B cell (primary cell): ENCODE results near the gene DNPH1. TPM values are rescaled to one million over a fixed set of nuclear protein-coding genes. Genes with fewer than 3 reads are reported as not detected.

Experiments
- ATAC-seq: fragments of 200-7000 bp; cut with Tn5 transposase; one replicate; pipeline ENCODE4 v1.10.0; 2021; ENCODE audit warnings: low read depth, mild to moderate bottlenecking, moderate number of reproducible peaks, moderate library complexity
- CTCF ChIA-PET: fragments of 350-600 bp; sonication (Branson Sonifier 250); formaldehyde crosslinking; loops from one replicate; lab custom pipeline; 2021; ENCODE audit warnings: antibody characterized with exemption, inconsistent platforms; lab: Charles Lee
- POLR2A ChIA-PET: fragments of 350-600 bp; sonication (Branson Sonifier 250); formaldehyde crosslinking; loops from one replicate; lab custom pipeline; 2021; ENCODE audit warnings: antibody characterized with exemption; lab: Charles Lee
- DNase-seq: peaks from one replicate; pipeline ENCODE4 v3.0.0; 2013
- H2AFZ ChIP-seq: 2 replicates; pipeline ENCODE4 v1.6.1; 2012; ENCODE audit warnings: mild to moderate bottlenecking, low read depth, low read length; ENCODE audit not compliant: insufficient read depth, poor library complexity, severe bottlenecking
- H3K27ac ChIP-seq, 2 donors: 1 replicate in 1 of 2; 2 replicates in 1 of 2; pipeline ENCODE4 v1.5.1; 2012 to 2013; ENCODE audit warnings: low read length in 2 of 2, mild to moderate bottlenecking in 2 of 2, moderate library complexity in 1 of 2
- H3K27me3 ChIP-seq, 4 experiments: fragments of 200-600 bp in 1 of 4; sonication (generic) in 1 of 4; replicated peaks in 1 of 4; 1 replicate in 2 of 4; 2 replicates in 2 of 4; pipeline versions ENCODE4 v1.6.1 to v1.7.0; 2013 to 2016; ENCODE audit warnings: low read length in 3 of 4, mild to moderate bottlenecking in 2 of 4, mixed read lengths in 1 of 4, moderate library complexity in 1 of 4; ENCODE audit not compliant: insufficient read depth in 4 of 4, control insufficient read depth in 3 of 4; ENCODE audit errors: control extremely low read depth in 1 of 4
- H3K36me3 ChIP-seq, 2 experiments: replicated peaks in 1 of 2; 1 replicate in 1 of 2; 2 replicates in 1 of 2; pipeline versions ENCODE4 v1.6.1 to v1.7.1; 2013; ENCODE audit warnings: low read length in 1 of 2; ENCODE audit not compliant: insufficient read depth in 2 of 2, control insufficient read depth in 1 of 2; ENCODE audit errors: control extremely low read depth in 1 of 2, extremely low read depth in 1 of 2
- H3K4me1 ChIP-seq, 2 donors: fragments of 200-600 bp in 1 of 2; sonication (generic) in 1 of 2; 1 replicate in 1 of 2; 2 replicates in 1 of 2; pipeline versions ENCODE4 v1.5.1 to v1.6.1; 2013 to 2017; ENCODE audit warnings: low read length in 2 of 2; ENCODE audit not compliant: control insufficient read depth in 2 of 2, insufficient read depth in 2 of 2
- H3K4me2 ChIP-seq: replicated peaks from 2 replicates; pipeline ENCODE3; 2012; ENCODE audit warnings: mild to moderate bottlenecking, low read depth, low read length; ENCODE audit not compliant: poor library complexity, severe bottlenecking
- H3K4me3 ChIP-seq, 5 experiments: fragments of 200-600 bp in 1 of 5; sonication (generic) in 1 of 5; 1 replicate in 3 of 5; 2 replicates in 2 of 5; pipeline versions ENCODE4 v1.5.1 to v1.7.0; 2011 to 2016; ENCODE audit warnings: low read length in 4 of 5, mild to moderate bottlenecking in 4 of 5, low read depth in 2 of 5, control low read depth in 1 of 5, moderate library complexity in 1 of 5; ENCODE audit not compliant: insufficient read depth in 1 of 5; ENCODE audit errors: control extremely low read depth in 1 of 5, extremely low read depth in 1 of 5
- H3K79me2 ChIP-seq: fragments of 200-600 bp; sonication (generic); one replicate; pipeline ENCODE4 v1.6.0; 2016; ENCODE audit warnings: low read length; ENCODE audit not compliant: control insufficient read depth, insufficient read depth
- H3K9ac ChIP-seq: fragments of 200-600 bp; sonication (generic); 2 replicates; pipeline ENCODE4 v1.6.1; 2017; ENCODE audit warnings: mild to moderate bottlenecking, low read length, moderate library complexity
- H3K9me3 ChIP-seq, 3 donors: one replicate each; pipeline versions ENCODE4 v1.6.1 to v1.7.1; 2013; ENCODE audit warnings: low read length in 2 of 3; ENCODE audit not compliant: control insufficient read depth in 2 of 3, insufficient read depth in 1 of 3; ENCODE audit errors: control extremely low read depth in 1 of 3
- H4K20me1 ChIP-seq: 2 replicates; pipeline ENCODE4 v1.6.0; 2012; ENCODE audit warnings: mild to moderate bottlenecking, low read length; ENCODE audit not compliant: insufficient read depth, control insufficient read depth, poor library complexity, severe bottlenecking
- H3K27ac Mint-ChIP-seq: one replicate; pipeline ENCODE4 v1.8.0; 2021; ENCODE audit warnings: mixed read lengths
- H3K27me3 Mint-ChIP-seq: one replicate; pipeline ENCODE4 v1.8.0; 2021; ENCODE audit warnings: mixed read lengths
- H3K4me1 Mint-ChIP-seq: one replicate; pipeline ENCODE4 v1.8.0; 2021; ENCODE audit warnings: mixed read lengths
- H3K4me3 Mint-ChIP-seq: one replicate; pipeline ENCODE4 v1.8.0; 2021; ENCODE audit warnings: mixed read lengths
- H3K9me3 Mint-ChIP-seq: one replicate; pipeline ENCODE4 v1.8.0; 2022; ENCODE audit warnings: mixed read lengths; ENCODE audit not compliant: insufficient read depth
- CTCF ChIP-seq: fragments of 200-600 bp; IDR thresholded peaks from one replicate; pipeline ENCODE4 v1.8.0; 2022; ENCODE audit warnings: antibody characterized with exemption, mild to moderate bottlenecking
- EZH2 ChIP-seq: IDR thresholded peaks from 2 replicates; pipeline ENCODE4 v1.6.1; 2012; ENCODE audit warnings: borderline replicate concordance, low read depth, mild to moderate bottlenecking, moderate library complexity, low read length; ENCODE audit not compliant: insufficient read depth, poor library complexity, severe bottlenecking
- WGBS: methylation state at CpG from one replicate; pipeline ENCODE4 v1.1.5; 2013; ENCODE audit warnings: missing lambda C conversion rate; ENCODE audit not compliant: insufficient coverage; 5-methylcytosine and 5-hydroxymethylcytosine counted together
- intact Hi-C: fragments of 100-400 bp; cut with micrococcal nuclease; formaldehyde crosslinking; loops from one replicate; pipeline ENCODE4 v1.10.0; 2022
- polyA plus RNA-seq: library from polyadenylated mRNA; depleted of rRNA; stranded (reverse); fragments of >200 nt; gene quantifications from 2 replicates; pipeline ENCODE4 v1.2.3, GENCODE V29; 2012
- total RNA-seq, 2 donors: library from RNA; stranded (reverse); fragments of 120-200 nt in 1 of 2; gene quantifications; 1 replicate in 1 of 2; 2 replicates in 1 of 2; pipeline versions ENCODE4 v1.2.3 to v1.2.4, GENCODE V29; 2013 to 2022

Gene DNPH1
- total and polyA plus RNA-seq, 2 donors (not counting 1 experiment from before 2014, with no cell fraction given), result 29.0 to 52.8 TPM

GRCh38 chr6:43267619-43268354, 38.5 kb upstream of the DNPH1 start:
- Mint-ChIP-seq H3K27me3 (peaks cover 8% of the 10 kb centered on the region), H3K9me3 (no peaks in the 10 kb centered on the region), H3K4me3 (no peak overlapping the region), H3K27ac (peak overlapping the region; percentile 37), H3K4me1 (peaks cover 39% of the 10 kb centered on the region)
- H3K4me2 ChIP-seq, result no peak overlapping the region
- H3K27me3 ChIP-seq, result peaks cover 0 to 11% (median 5%) of the 10 kb centered on the region in 4 experiments
- WGBS, result 100% methylated on average over 4 of the region's 7 CpGs
- no peak overlapping the region for H3K9ac ChIP-seq
- H2AFZ ChIP-seq, result no peak overlapping the region
- peaks cover 0 to 7% (median 0%) of the 10 kb centered on the region in 3 donors for H3K9me3 ChIP-seq
- no peaks in the 10 kb centered on the region for H4K20me1 ChIP-seq
- H3K79me2 ChIP-seq, result no peaks in the 10 kb centered on the region
- H3K4me1 ChIP-seq, result peaks cover 26 to 34% of the 10 kb centered on the region in 2 donors
- CTCF ChIA-PET, result interaction anchor here (0.9 to 2.7 kb wide), 4 partner anchors 9 to 131 kb away, joined by 3 to 11 read pairs (median 6); no protein-coding TSS in a partner anchor
- DNase-seq, result no peak
- intact Hi-C loops, result loop anchor here (5.0 kb wide), 1 partner anchor 190 kb away; the partner anchor contains the start of gene DLK2
- H3K4me3 ChIP-seq, result no peak overlapping the region
- no peak overlapping the region for H3K27ac ChIP-seq
- ATAC-seq, result no peak
- H3K36me3 ChIP-seq, result no peaks in the 10 kb centered on the region
- POLR2A ChIA-PET, result no interaction called here
- TF ChIP-seq EZH2 (no peak), CTCF (no peak)

GRCh38 chr6:43265564-43265963, 36.3 kb upstream of the DNPH1 start:
- Mint-ChIP-seq H3K9me3 (no peaks in the 10 kb centered on the region), H3K4me3 (no peak overlapping the region), H3K27ac (no peak overlapping the region), H3K27me3 (peaks cover 8% of the 10 kb centered on the region), H3K4me1 (peaks cover 22% of the 10 kb centered on the region)
- no peak overlapping the region for H3K27ac ChIP-seq
- no peak overlapping the region for H3K4me2 ChIP-seq
- intact Hi-C loops, result loop anchor here (5.0 kb wide), 1 partner anchor 192 kb away; the partner anchor contains the start of gene DLK2
- no peaks in the 10 kb centered on the region for H3K36me3 ChIP-seq
- TF ChIP-seq CTCF, result no peak
- no peak for TF ChIP-seq EZH2
- WGBS, result 96% methylated on average over 4 of the region's 6 CpGs
- no peak overlapping the region for H3K9ac ChIP-seq
- H3K4me1 ChIP-seq, result peaks cover 14 to 18% of the 10 kb centered on the region in 2 donors
- H3K9me3 ChIP-seq, result peaks cover 0 to 3% (median 0%) of the 10 kb centered on the region in 3 donors
- H2AFZ ChIP-seq, result no peak overlapping the region
- CTCF ChIA-PET, result interaction anchor here (0.6 to 6.6 kb wide), 10 partner anchors 43 to 241 kb away, joined by 3 to 73 read pairs (median 5); partner anchors contain the start of gene CRIP3
- ATAC-seq, result no peak
- no peaks in the 10 kb centered on the region for H4K20me1 ChIP-seq
- no peaks in the 10 kb centered on the region for H3K79me2 ChIP-seq
- no peak for DNase-seq
- H3K4me3 ChIP-seq, result no peak overlapping the region
- POLR2A ChIA-PET, result no interaction called here
- H3K27me3 ChIP-seq, result peaks cover 0 to 11% (median 5%) of the 10 kb centered on the region in 4 experiments
